Brain microvascular endothelial cell (primary cell): Measurements from ENCODE around the gene ALKBH2.

ENCODE experiments used
- DNase-seq: peaks from one replicate; pipeline ENCODE4 v3.0.0-alpha.2; 2020
- H3K27ac ChIP-seq: fragments of 250-450 bp; sonication (Bioruptor Pico); 2 replicates; pipeline ENCODE4 v1.5.1; 2020; ENCODE audit warnings: mild to moderate bottlenecking, moderate library complexity
- H3K27me3 ChIP-seq: fragments of 250-450 bp; sonication (Bioruptor Pico); replicated peaks from 2 replicates; pipeline ENCODE4 v1.5.1; 2020; ENCODE audit warnings: mild to moderate bottlenecking
- H3K36me3 ChIP-seq: fragments of 250-450 bp; sonication (Bioruptor Pico); replicated peaks from 2 replicates; pipeline ENCODE4 v1.5.1; 2020; ENCODE audit warnings: mild to moderate bottlenecking
- H3K4me3 ChIP-seq: 2 replicates; pipeline ENCODE4 v1.5.1; 2011; ENCODE audit warnings: low read depth, mild to moderate bottlenecking, control low read depth, low read length, moderate library complexity
- CTCF ChIP-seq: IDR thresholded peaks from 2 replicates; pipeline ENCODE4 v1.5.1; 2011; ENCODE audit warnings: low read depth, mild to moderate bottlenecking, moderate library complexity, low read length, control low read depth, inconsistent platforms; ENCODE audit errors: missing control alignments
- in situ Hi-C: cut with HindIII; loops from 2 replicates; pipeline ENCODE4 v1.10.0; 2017; ENCODE audit warnings: low sequenced_read_pairs, low pct_ligation_motif_present

ALKBH2 gene

GRCh38 chr12:109092497-109093021 is 713 bp downstream of the ALKBH2 start:
- Histone ChIP-seq H3K27me3 (no peaks in the 10 kb centered on the region), H3K4me3 (peak overlapping the region; percentile 63), H3K27ac (peak overlapping the region; percentile 37), H3K36me3 (peaks cover 3% of the 10 kb centered on the region)
- in situ Hi-C loops = no loop called here
- TF ChIP-seq CTCF = no peak
- DNase-seq = no peak

GRCh38 chr12:109089683-109090082 is 3.6 kb downstream of the ALKBH2 start:
- Histone ChIP-seq H3K27me3 (no peaks in the 10 kb centered on the region), H3K4me3 (no peak overlapping the region), H3K36me3 (peaks cover 13% of the 10 kb centered on the region), H3K27ac (no peak overlapping the region)
- no peak for DNase-seq
- in situ Hi-C loops = no loop called here
- TF ChIP-seq CTCF = no peak

GRCh38 chr12:109088818-109089217 is 4.5 kb downstream of the ALKBH2 start:
- Histone ChIP-seq H3K4me3 (no peak overlapping the region), H3K36me3 (peaks cover 13% of the 10 kb centered on the region), H3K27me3 (no peaks in the 10 kb centered on the region), H3K27ac (no peak overlapping the region)
- in situ Hi-C loops = no loop called here
- TF ChIP-seq CTCF = no peak
- no peak for DNase-seq

GRCh38 chr12:109087250-109087649 is 6.0 kb downstream of the ALKBH2 start:
- H3K27ac ChIP-seq = no peak overlapping the region
- H3K4me3 ChIP-seq = no peak overlapping the region
- DNase-seq = no peak
- TF ChIP-seq CTCF = no peak
- peaks cover 16% of the 10 kb centered on the region for H3K36me3 ChIP-seq
- no peaks in the 10 kb centered on the region for H3K27me3 ChIP-seq
- in situ Hi-C loops = no loop called here

GRCh38 chr12:109085590-109085989 is 7.7 kb downstream of the ALKBH2 start:
- peaks cover 16% of the 10 kb centered on the region for H3K36me3 ChIP-seq
- no peak overlapping the region for H3K27ac ChIP-seq
- no peaks in the 10 kb centered on the region for H3K27me3 ChIP-seq
- in situ Hi-C loops = no loop called here
- H3K4me3 ChIP-seq = no peak overlapping the region
- DNase-seq = no peak
- no peak for TF ChIP-seq CTCF

- Histone ChIP-seq H3K27me3 (no peaks in the 10 kb centered on the region), H3K4me3 (no peak overlapping the region), H3K36me3 (peaks cover 14% of the 10 kb centered on the region), H3K27ac (no peak overlapping the region)
- TF ChIP-seq CTCF = no peak
- DNase-seq = no peak
- in situ Hi-C loops = no loop called here
Measured at GRCh38 chr12:109084425-109084824, 8.8 kb downstream of the ALKBH2 start.
